Esophagus squamous epithelium (tissue), 4 donors: ENCODE data around the gene ASH1L.

Experiments used
- POLR2A ChIP-seq, 4 donors: fragments of 450-650 bp; IDR thresholded peaks; one replicate each; pipeline ENCODE4 v1.6.1; 2017; ENCODE audit warnings: antibody characterized with exemption in 4 of 4, mild to moderate bottlenecking in 4 of 4, moderate library complexity in 3 of 4
- TF ChIP-seq, protein P1 (sequence below), 6 experiments: fragments of 450-650 bp in 4 of 6; fragments of 200-600 bp in 2 of 6; sonication (generic) in 2 of 6; IDR thresholded peaks; one replicate each; pipeline ENCODE4 v1.5.1; 2016 to 2019; ENCODE audit warnings: antibody characterized with exemption in 6 of 6, mild to moderate bottlenecking in 4 of 6, moderate library complexity in 4 of 6

DNA sequence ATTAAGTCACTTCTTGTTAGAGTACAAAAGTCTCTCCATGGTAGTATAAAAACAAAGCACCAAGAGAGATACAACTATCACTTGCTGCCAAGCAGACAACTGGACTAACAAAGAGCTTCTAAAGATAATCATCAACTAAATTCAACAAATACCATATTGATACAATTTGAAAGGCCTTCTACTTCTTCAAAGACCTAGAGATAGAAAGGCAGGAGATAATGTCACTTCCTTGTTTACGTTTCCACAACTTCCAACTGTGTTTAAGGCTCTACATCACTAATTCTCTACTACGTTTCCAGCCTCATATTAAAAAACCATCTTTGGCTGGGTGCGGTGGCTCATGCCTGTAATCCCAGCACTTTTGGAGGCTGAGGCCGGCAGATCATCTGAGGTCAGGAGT, 104.5 kb downstream of the ASH1L start:
- no peak for TF ChIP-seq POLR2A (IDR thresholded peaks at IDR 0.05)
- TF ChIP-seq, protein P1, sequence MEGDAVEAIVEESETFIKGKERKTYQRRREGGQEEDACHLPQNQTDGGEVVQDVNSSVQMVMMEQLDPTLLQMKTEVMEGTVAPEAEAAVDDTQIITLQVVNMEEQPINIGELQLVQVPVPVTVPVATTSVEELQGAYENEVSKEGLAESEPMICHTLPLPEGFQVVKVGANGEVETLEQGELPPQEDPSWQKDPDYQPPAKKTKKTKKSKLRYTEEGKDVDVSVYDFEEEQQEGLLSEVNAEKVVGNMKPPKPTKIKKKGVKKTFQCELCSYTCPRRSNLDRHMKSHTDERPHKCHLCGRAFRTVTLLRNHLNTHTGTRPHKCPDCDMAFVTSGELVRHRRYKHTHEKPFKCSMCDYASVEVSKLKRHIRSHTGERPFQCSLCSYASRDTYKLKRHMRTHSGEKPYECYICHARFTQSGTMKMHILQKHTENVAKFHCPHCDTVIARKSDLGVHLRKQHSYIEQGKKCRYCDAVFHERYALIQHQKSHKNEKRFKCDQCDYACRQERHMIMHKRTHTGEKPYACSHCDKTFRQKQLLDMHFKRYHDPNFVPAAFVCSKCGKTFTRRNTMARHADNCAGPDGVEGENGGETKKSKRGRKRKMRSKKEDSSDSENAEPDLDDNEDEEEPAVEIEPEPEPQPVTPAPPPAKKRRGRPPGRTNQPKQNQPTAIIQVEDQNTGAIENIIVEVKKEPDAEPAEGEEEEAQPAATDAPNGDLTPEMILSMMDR (IDR thresholded peaks at IDR 0.05) = no peak
